ENCODE data around the gene UNC93B1.

UNC93B1 gene

GRCh38 chr11:68040101-68040956 lies 36.4 kb upstream of the UNC93B1 start:
- DNase-seq, result peak; percentile 31

GRCh38 chr11:68039526-68040086 lies 35.7 kb upstream of the UNC93B1 start:
- no peak for DNase-seq

- peak; percentile 55 for DNase-seq
Observed at GRCh38 chr11:68038718-68039525, 35.0 kb upstream of the UNC93B1 start, which contains the start of gene TCIRG1. TSS of gene TCIRG1 (plus strand) at chr11:68039025. CDS start at chr11:68041272, 2,247 bp downstream.

- DNase-seq, result no peak
Observed at GRCh38 chr11:68038226-68038717, 34.4 kb upstream of the UNC93B1 start.

GRCh38 chr11:68037411-68038225 lies 33.7 kb upstream of the UNC93B1 start:
- no peak for DNase-seq

- no peak for DNase-seq
Observed at GRCh38 chr11:68036717-68037239, 32.9 kb upstream of the UNC93B1 start.

- DNase-seq, result no peak
Observed at GRCh38 chr11:68036141-68036716, 32.3 kb upstream of the UNC93B1 start.

GRCh38 chr11:68035266-68035876 lies 31.5 kb upstream of the UNC93B1 start:
- no peak for DNase-seq

GRCh38 chr11:68033708-68034045 lies 29.8 kb upstream of the UNC93B1 start:
- DNase-seq, result no peak

GRCh38 chr11:68032997-68033707 lies 29.3 kb upstream of the UNC93B1 start:
- DNase-seq, result no peak

GRCh38 chr11:68032003-68032402 lies 28.1 kb upstream of the UNC93B1 start:
- DNase-seq, result no peak

- no peak for DNase-seq
Observed at GRCh38 chr11:68031144-68031464, 27.2 kb upstream of the UNC93B1 start.

- DNase-seq, result peak; percentile 98
Observed at GRCh38 chr11:68030318-68031143, 26.6 kb upstream of the UNC93B1 start, which contains the start of gene NDUFS8. TSS of gene NDUFS8 (plus strand) at chr11:68030681. CDS start at chr11:68032152, 1,471 bp downstream.

GRCh38 chr11:68028802-68029545 lies 25.1 kb upstream of the UNC93B1 start:
- DNase-seq, result no peak

GRCh38 chr11:68027667-68028066 lies 23.8 kb upstream of the UNC93B1 start:
- DNase-seq, result no peak

GRCh38 chr11:68026391-68027105 lies 22.7 kb upstream of the UNC93B1 start:
- no peak for DNase-seq

- no peak for DNase-seq
Observed at GRCh38 chr11:68025047-68025446, 21.1 kb upstream of the UNC93B1 start.

GRCh38 chr11:68024508-68024907 lies 20.6 kb upstream of the UNC93B1 start:
- DNase-seq, result no peak
